Measurements from ENCODE around the gene MDGA2. TPM values are rescaled to one million over a fixed set of nuclear protein-coding genes. Genes with fewer than 3 reads are reported as not detected.

Gene MDGA2
- total and polyA plus RNA-seq, 2 donors (not counting 1 experiment from before 2014, with no cell fraction given): not detected

DNA sequence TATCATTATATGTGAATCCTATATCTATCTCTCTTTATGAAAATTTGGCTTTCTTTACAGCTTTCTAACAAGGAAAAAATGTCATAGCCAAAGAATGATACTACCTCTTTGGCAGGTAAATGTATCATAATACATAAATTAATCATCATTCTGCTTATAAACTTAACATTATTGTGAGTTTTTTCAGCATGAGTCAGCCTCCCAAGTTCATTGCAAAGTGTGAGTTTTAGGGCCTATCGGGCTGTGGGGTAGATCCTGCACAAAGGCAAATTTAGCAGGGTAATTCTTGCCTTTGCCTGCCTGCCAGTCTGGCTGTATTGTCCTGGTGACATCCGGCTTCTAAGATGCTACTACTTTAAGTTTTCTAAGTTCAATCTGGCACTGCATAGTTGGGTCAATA, 412.6 kb downstream of the MDGA2 start:
- no peak overlapping the region for H2AFZ ChIP-seq (ENCODE audit: low read length)
- H3K4me3 ChIP-seq (replicated peaks in 1 of 4; ENCODE audit: control extremely low read depth in 1 of 4, insufficient read depth in 1 of 4, low read depth in 3 of 4, low read length in 4 of 4): no peak overlapping the region
- no peak overlapping the region for H3K27ac ChIP-seq (ENCODE audit: insufficient read depth, low read length)
- no peak overlapping the region for H3K4me2 ChIP-seq (ENCODE audit: extremely low read depth, insufficient read depth, low read length)
- no peaks in the 10 kb centered on the region for H3K27me3 ChIP-seq (ENCODE audit: control insufficient read depth, insufficient read depth, low read length)
- no peak overlapping the region for H3K9ac ChIP-seq (ENCODE audit: insufficient read depth, low read length)
- no peaks in the 10 kb centered on the region for H3K79me2 ChIP-seq (ENCODE audit: control insufficient read depth, insufficient read depth, low read length)
- no peaks in the 10 kb centered on the region for H3K4me1 ChIP-seq (ENCODE audit: control insufficient read depth, extremely low read depth, insufficient read depth, low read length)
- H4K20me1 ChIP-seq (ENCODE audit: control insufficient read depth, extremely low read depth, insufficient read depth, low read length): no peaks in the 10 kb centered on the region
- peak in 1 of 2 donors; percentile 43 for DNase-seq (ENCODE audit: low read depth in 2 of 2)
- TF ChIP-seq, protein P1, sequence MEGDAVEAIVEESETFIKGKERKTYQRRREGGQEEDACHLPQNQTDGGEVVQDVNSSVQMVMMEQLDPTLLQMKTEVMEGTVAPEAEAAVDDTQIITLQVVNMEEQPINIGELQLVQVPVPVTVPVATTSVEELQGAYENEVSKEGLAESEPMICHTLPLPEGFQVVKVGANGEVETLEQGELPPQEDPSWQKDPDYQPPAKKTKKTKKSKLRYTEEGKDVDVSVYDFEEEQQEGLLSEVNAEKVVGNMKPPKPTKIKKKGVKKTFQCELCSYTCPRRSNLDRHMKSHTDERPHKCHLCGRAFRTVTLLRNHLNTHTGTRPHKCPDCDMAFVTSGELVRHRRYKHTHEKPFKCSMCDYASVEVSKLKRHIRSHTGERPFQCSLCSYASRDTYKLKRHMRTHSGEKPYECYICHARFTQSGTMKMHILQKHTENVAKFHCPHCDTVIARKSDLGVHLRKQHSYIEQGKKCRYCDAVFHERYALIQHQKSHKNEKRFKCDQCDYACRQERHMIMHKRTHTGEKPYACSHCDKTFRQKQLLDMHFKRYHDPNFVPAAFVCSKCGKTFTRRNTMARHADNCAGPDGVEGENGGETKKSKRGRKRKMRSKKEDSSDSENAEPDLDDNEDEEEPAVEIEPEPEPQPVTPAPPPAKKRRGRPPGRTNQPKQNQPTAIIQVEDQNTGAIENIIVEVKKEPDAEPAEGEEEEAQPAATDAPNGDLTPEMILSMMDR (conservative IDR thresholded peaks at IDR 0.05 in 1 of 2, IDR thresholded peaks at IDR 0.05 in 1 of 2; ENCODE audit: low read depth in 1 of 2, low read length in 2 of 2): no peak
- no peak for TF ChIP-seq EZH2 (IDR thresholded peaks at IDR 0.05; ENCODE audit: low read length, missing control alignments)
- H3K36me3 ChIP-seq (ENCODE audit: control insufficient read depth, insufficient read depth, low read length): no peaks in the 10 kb centered on the region
- H3K9me3 ChIP-seq (ENCODE audit: control insufficient read depth, insufficient read depth, low read depth, low read length): no peaks in the 10 kb centered on the region

DNA sequence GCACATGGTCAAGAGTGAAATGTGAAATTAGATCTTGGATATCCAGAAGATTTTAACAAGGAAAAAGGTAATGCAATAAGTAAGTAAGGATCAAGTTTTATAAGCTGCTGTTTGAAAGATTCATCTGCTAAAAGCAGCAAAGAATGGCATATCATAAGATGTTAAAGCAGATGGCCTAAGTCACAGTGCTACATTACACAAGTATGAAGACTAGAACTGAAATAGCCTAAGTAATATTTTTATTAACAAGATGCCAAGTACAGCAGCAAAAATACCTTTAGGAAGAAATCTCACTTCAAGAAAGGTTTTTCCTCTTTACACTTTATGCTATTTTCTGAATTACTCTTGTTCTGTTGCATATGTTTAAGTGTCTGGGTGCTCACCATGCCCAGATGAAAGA, 414.1 kb downstream of the MDGA2 start:
- DNase-seq (ENCODE audit: low read depth in 2 of 2): no peak
- Histone ChIP-seq H3K9ac (ENCODE audit: insufficient read depth, low read length) (no peak overlapping the region), H3K4me2 (ENCODE audit: extremely low read depth, insufficient read depth, low read length) (no peak overlapping the region), H2AFZ (ENCODE audit: low read length) (no peak overlapping the region), H3K27me3 (ENCODE audit: control insufficient read depth, insufficient read depth, low read length) (no peaks in the 10 kb centered on the region), H3K27ac (ENCODE audit: insufficient read depth, low read length) (no peak overlapping the region), H3K36me3 (ENCODE audit: control insufficient read depth, insufficient read depth, low read length) (no peaks in the 10 kb centered on the region), H4K20me1 (ENCODE audit: control insufficient read depth, extremely low read depth, insufficient read depth, low read length) (no peaks in the 10 kb centered on the region), H3K79me2 (ENCODE audit: control insufficient read depth, insufficient read depth, low read length) (no peaks in the 10 kb centered on the region), H3K4me1 (ENCODE audit: control insufficient read depth, extremely low read depth, insufficient read depth, low read length) (no peaks in the 10 kb centered on the region), H3K4me3 (replicated peaks in 1 of 4; ENCODE audit: control extremely low read depth in 1 of 4, insufficient read depth in 1 of 4, low read depth in 3 of 4, low read length in 4 of 4) (no peak overlapping the region), H3K9me3 (ENCODE audit: control insufficient read depth, insufficient read depth, low read depth, low read length) (no peaks in the 10 kb centered on the region)
- TF ChIP-seq, protein P1 (conservative IDR thresholded peaks at IDR 0.05 in 1 of 2, IDR thresholded peaks at IDR 0.05 in 1 of 2; ENCODE audit: low read depth in 1 of 2, low read length in 2 of 2): no peak
- TF ChIP-seq EZH2 (IDR thresholded peaks at IDR 0.05; ENCODE audit: low read length, missing control alignments): no peak

DNA sequence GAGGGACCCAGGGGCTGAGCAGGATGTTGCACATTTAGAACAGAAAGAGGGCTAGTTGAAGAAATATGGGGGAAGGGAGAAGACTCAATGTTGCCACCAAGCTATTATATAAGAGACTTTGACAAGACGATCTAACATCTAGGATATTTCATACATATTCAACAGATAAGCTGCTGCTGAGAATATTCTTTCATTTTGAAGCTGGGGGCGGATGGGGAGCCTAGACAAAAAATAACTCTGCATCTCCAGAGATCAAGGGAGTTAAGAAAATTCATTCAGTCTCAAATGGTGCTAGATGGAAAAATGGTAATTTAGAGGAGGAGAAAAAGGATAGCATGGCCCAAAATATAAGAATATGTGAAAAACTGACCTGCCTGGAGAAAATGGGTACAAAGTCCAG, 415.6 kb downstream of the MDGA2 start:
- Histone ChIP-seq H3K4me3 (replicated peaks in 1 of 4; ENCODE audit: control extremely low read depth in 1 of 4, insufficient read depth in 1 of 4, low read depth in 3 of 4, low read length in 4 of 4) (no peak overlapping the region), H3K27me3 (ENCODE audit: control insufficient read depth, insufficient read depth, low read length) (no peaks in the 10 kb centered on the region), H3K79me2 (ENCODE audit: control insufficient read depth, insufficient read depth, low read length) (no peaks in the 10 kb centered on the region), H3K9me3 (ENCODE audit: control insufficient read depth, insufficient read depth, low read depth, low read length) (no peaks in the 10 kb centered on the region), H3K4me1 (ENCODE audit: control insufficient read depth, extremely low read depth, insufficient read depth, low read length) (no peaks in the 10 kb centered on the region), H3K27ac (ENCODE audit: insufficient read depth, low read length) (no peak overlapping the region), H3K4me2 (ENCODE audit: extremely low read depth, insufficient read depth, low read length) (no peak overlapping the region), H3K36me3 (ENCODE audit: control insufficient read depth, insufficient read depth, low read length) (no peaks in the 10 kb centered on the region), H4K20me1 (ENCODE audit: control insufficient read depth, extremely low read depth, insufficient read depth, low read length) (no peaks in the 10 kb centered on the region), H2AFZ (ENCODE audit: low read length) (no peak overlapping the region), H3K9ac (ENCODE audit: insufficient read depth, low read length) (no peak overlapping the region)
- no peak for DNase-seq (ENCODE audit: low read depth in 2 of 2)
- TF ChIP-seq EZH2 (IDR thresholded peaks at IDR 0.05; ENCODE audit: low read length, missing control alignments): no peak
- TF ChIP-seq, protein P1 (conservative IDR thresholded peaks at IDR 0.05 in 1 of 2, IDR thresholded peaks at IDR 0.05 in 1 of 2; ENCODE audit: low read depth in 1 of 2, low read length in 2 of 2): no peak
